Heart left ventricle (tissue), 16 donors: ENCODE results near the gene CDAN1. TPM values are rescaled to one million over a fixed set of nuclear protein-coding genes. Genes with fewer than 3 reads are reported as not detected.

Source experiments
- ATAC-seq, 4 donors: fragments of 200-7000 bp; cut with Tn5 transposase; one replicate each; pipeline ENCODE4 v1.9.1; 2020 to 2022; ENCODE audit warnings: moderate library complexity in 4 of 4, mild to moderate bottlenecking in 3 of 4, moderate number of reproducible peaks in 1 of 4
- DNase-seq, 5 donors: peaks; one replicate each; pipeline ENCODE4 v3.0.0-alpha.2; 2020
- H3K27ac ChIP-seq, 12 donors: fragments of 200-600 bp; sonication (generic) in 4 of 12; one replicate each; pipeline versions ENCODE4 v1.5.0 to v1.8.0; 2016 to 2022; ENCODE audit warnings: mild to moderate bottlenecking in 2 of 12
- H3K27me3 ChIP-seq, 9 donors: fragments of 200-600 bp; sonication (generic) in 2 of 9; one replicate each; pipeline versions ENCODE4 v1.5.1 to v1.8.0; 2016 to 2022; ENCODE audit warnings: mild to moderate bottlenecking in 3 of 9
- H3K36me3 ChIP-seq, 9 donors: fragments of 200-600 bp; sonication (generic) in 2 of 9; one replicate each; pipeline versions ENCODE4 v1.5.0 to v1.8.0; 2018 to 2022; ENCODE audit warnings: mild to moderate bottlenecking in 2 of 9
- H3K4me1 ChIP-seq, 12 donors: fragments of 200-600 bp; sonication (generic) in 4 of 12; one replicate each; pipeline versions ENCODE4 v1.5.0 to v1.8.0; 2016 to 2022; ENCODE audit warnings: mild to moderate bottlenecking in 3 of 12
- H3K4me3 ChIP-seq, 12 donors: fragments of 200-600 bp; sonication (generic) in 4 of 12; one replicate each; pipeline versions ENCODE4 v1.5.0 to v1.8.0; 2017 to 2022; ENCODE audit warnings: mild to moderate bottlenecking in 9 of 12, moderate library complexity in 4 of 12
- H3K9me3 ChIP-seq, 12 donors: fragments of 200-600 bp; sonication (generic) in 4 of 12; one replicate each; pipeline versions ENCODE4 v1.5.0 to v1.8.0; 2016 to 2022; ENCODE audit warnings: mild to moderate bottlenecking in 1 of 12
- POLR2A ChIP-seq, 2 donors: fragments of 450-650 bp; IDR thresholded peaks; one replicate each; pipeline ENCODE4 v1.6.1; 2017; ENCODE audit warnings: antibody characterized with exemption in 2 of 2, mild to moderate bottlenecking in 2 of 2, moderate library complexity in 2 of 2
- WGBS, 4 donors: extraction: QIAGEN DNeasy Blood & Tissue Kit in 2 of 4; methylation state at CpG; one replicate each; pipeline versions ENCODE4 v1.1.5 to v1.1.7; 2013 to 2018; 5-methylcytosine and 5-hydroxymethylcytosine counted together
- intact Hi-C, 10 donors: fragments of 100-400 bp; cut with DNase I; formaldehyde crosslinking; loops; one replicate each; pipeline versions ENCODE4 v1.11.1 to v1.14.2; 2022
- polyA plus RNA-seq, 2 donors: library from polyadenylated mRNA; stranded (reverse); fragments of 200-250 nt; gene quantifications; one replicate each; pipeline ENCODE4 v1.2.3, GENCODE V29; 2013
- total RNA-seq, 9 donors: library from RNA; depleted of rRNA in 2 of 9; stranded (reverse); fragments of >200 nt in 2 of 9; fragmentation: NEBNext Ultra II Directional in 3 of 9; extraction: Animal tissue kit (Norgen Biotek cat#: 25700) in 3 of 9; gene quantifications; one replicate each; pipeline versions ENCODE4 v1.1.0 to v1.2.4, GENCODE V29; 2016 to 2023
- TF ChIP-seq, protein P1 (sequence below), 12 donors: fragments of 200-600 bp; sonication (generic) in 4 of 12; IDR thresholded peaks; one replicate each; pipeline versions ENCODE4 v1.5.0 to v1.8.0; 2018 to 2022; ENCODE audit warnings: antibody characterized with exemption in 12 of 12, mild to moderate bottlenecking in 5 of 12
- donor health status: ischemic (EF 13 %, LVEDD 7.1; RV severe dilation, severe dysfunction).
- donor health status: healthy with polysubstance abuse.
- donor health status: DM: no; HTN: yes; CAD: no.
- donor health status: DM: no; HTN: no; CAD: no.
- donor health status: ischemic (EF 25% LVEDD 6.9; RV normal size, moderate dysfunction).
- donor health status: ischemic (EF 25% LVEDD 5.7; RV mildly dilated, moderate dysfunction).
- donor health status: healthy.
- donor health status: DM: yes; HTN: yes; CAD: no.
- donor health status: ischemic (EF 35%, LVEDD 5.7; RV mildly dilated, moderate dysfunction).
- donor health status: nonischemic (EF 11% LVEDD 7.7; RV severe dilation, severe dysfunction).
- donor health status: DM: yes; HTN: yes; CAD: no.
- donor health status: PGD.
- donor health status: ischemic (EF 29% LVEDD 5.4; RV normal size, mild dysfunction).
- donor health status: nonischemic (EF 23%, LVEDD 6.1; RV moderate dilation, normal function).

CDAN1 gene
- total and polyA plus RNA-seq, 11 donors = 4.3 to 6.9 (median 5.6) TPM

- Histone ChIP-seq H3K27ac (no peak overlapping the region), H3K4me3 (no peak overlapping the region), H3K4me1 (no peaks in the 10 kb centered on the region), H3K27me3 (no peaks in the 10 kb centered on the region), H3K36me3 (peaks cover 0 to 97% (median 65%) of the 10 kb centered on the region in 9 donors), H3K9me3 (no peaks in the 10 kb centered on the region)
- WGBS, 4 donors = 93 to 98% (median 97%) methylated on average over 6 of the region's 6 CpGs
- intact Hi-C loops = no loop called here
- no peak for DNase-seq
- no peak for TF ChIP-seq POLR2A (IDR thresholded peaks at IDR 0.05)
- TF ChIP-seq, protein P1, sequence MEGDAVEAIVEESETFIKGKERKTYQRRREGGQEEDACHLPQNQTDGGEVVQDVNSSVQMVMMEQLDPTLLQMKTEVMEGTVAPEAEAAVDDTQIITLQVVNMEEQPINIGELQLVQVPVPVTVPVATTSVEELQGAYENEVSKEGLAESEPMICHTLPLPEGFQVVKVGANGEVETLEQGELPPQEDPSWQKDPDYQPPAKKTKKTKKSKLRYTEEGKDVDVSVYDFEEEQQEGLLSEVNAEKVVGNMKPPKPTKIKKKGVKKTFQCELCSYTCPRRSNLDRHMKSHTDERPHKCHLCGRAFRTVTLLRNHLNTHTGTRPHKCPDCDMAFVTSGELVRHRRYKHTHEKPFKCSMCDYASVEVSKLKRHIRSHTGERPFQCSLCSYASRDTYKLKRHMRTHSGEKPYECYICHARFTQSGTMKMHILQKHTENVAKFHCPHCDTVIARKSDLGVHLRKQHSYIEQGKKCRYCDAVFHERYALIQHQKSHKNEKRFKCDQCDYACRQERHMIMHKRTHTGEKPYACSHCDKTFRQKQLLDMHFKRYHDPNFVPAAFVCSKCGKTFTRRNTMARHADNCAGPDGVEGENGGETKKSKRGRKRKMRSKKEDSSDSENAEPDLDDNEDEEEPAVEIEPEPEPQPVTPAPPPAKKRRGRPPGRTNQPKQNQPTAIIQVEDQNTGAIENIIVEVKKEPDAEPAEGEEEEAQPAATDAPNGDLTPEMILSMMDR (IDR thresholded peaks at IDR 0.05) = no peak
- ATAC-seq = no peak
These were observed 43.0 kb downstream of the CDAN1 start for GRCh38 chr15:42693942-42694341.

GRCh38 chr15:42693496-42693895 is 43.4 kb downstream of the CDAN1 start:
- Histone ChIP-seq H3K27ac (no peak overlapping the region), H3K36me3 (peaks cover 0 to 97% (median 65%) of the 10 kb centered on the region in 9 donors), H3K9me3 (no peaks in the 10 kb centered on the region), H3K4me3 (no peak overlapping the region), H3K27me3 (no peaks in the 10 kb centered on the region), H3K4me1 (no peaks in the 10 kb centered on the region)
- TF ChIP-seq POLR2A (IDR thresholded peaks at IDR 0.05) = no peak
- TF ChIP-seq, protein P1 (IDR thresholded peaks at IDR 0.05) = no peak
- no peak for DNase-seq
- ATAC-seq = no peak
- intact Hi-C loops = no loop called here
- WGBS, 4 donors = 93 to 99% (median 97%) methylated on average over 2 to 6 of the region's 6 CpGs

GRCh38 chr15:42692997-42693396 is 43.9 kb downstream of the CDAN1 start:
- 93 to 95% (median 93%) methylated on average over 4 of the region's 4 CpGs for whole genome bisulfite sequencing, 4 donors

GRCh38 chr15:42692536-42692935 is 44.4 kb downstream of the CDAN1 start:
- no peak for DNase-seq
- no peak overlapping the region for H3K27ac ChIP-seq
- peaks cover 0 to 97% (median 72%) of the 10 kb centered on the region in 9 donors for H3K36me3 ChIP-seq
- 77 to 100% (median 91%) methylated on average over 1 of the region's 1 CpG for WGBS, 4 donors
- no peaks in the 10 kb centered on the region for H3K27me3 ChIP-seq
- TF ChIP-seq, protein P1 (IDR thresholded peaks at IDR 0.05) = no peak
- TF ChIP-seq POLR2A (IDR thresholded peaks at IDR 0.05) = no peak
- H3K4me1 ChIP-seq = no peaks in the 10 kb centered on the region
- H3K4me3 ChIP-seq = no peak overlapping the region
- H3K9me3 ChIP-seq = no peaks in the 10 kb centered on the region
- ATAC-seq = no peak
- intact Hi-C loops = no loop called here

More at GRCh38 chr15:42692997-42693396, 43.9 kb downstream of the CDAN1 start:
- DNase-seq (no peak), ATAC-seq (no peak)
- intact Hi-C loops = no loop called here
- TF ChIP-seq, protein P1 (IDR thresholded peaks at IDR 0.05) = no peak
- TF ChIP-seq POLR2A (IDR thresholded peaks at IDR 0.05) = no peak
- no peaks in the 10 kb centered on the region for H3K4me1 ChIP-seq
- no peaks in the 10 kb centered on the region for H3K9me3 ChIP-seq
- H3K4me3 ChIP-seq = no peak overlapping the region
- no peak overlapping the region for H3K27ac ChIP-seq
- peaks cover 0 to 97% (median 68%) of the 10 kb centered on the region in 9 donors for H3K36me3 ChIP-seq
- no peaks in the 10 kb centered on the region for H3K27me3 ChIP-seq
